Breast epithelium (tissue), 3 donors: ENCODE measurements around the gene SSX2IP.

ENCODE experiments used
- CTCF ChIP-seq, 3 donors: fragments of 450-650 bp; IDR thresholded peaks; one replicate each; pipeline ENCODE4 v1.5.1; 2016 to 2017; ENCODE audit warnings: antibody characterized with exemption in 3 of 3, mild to moderate bottlenecking in 3 of 3, moderate library complexity in 3 of 3
- POLR2A ChIP-seq: fragments of 450-650 bp; IDR thresholded peaks from one replicate; pipeline ENCODE4 v1.6.1; 2016; ENCODE audit warnings: antibody characterized with exemption, mild to moderate bottlenecking, moderate library complexity
- POLR2AphosphoS5 ChIP-seq, 3 donors: sonication (generic); formaldehyde crosslinking; IDR thresholded peaks; one replicate each; pipeline ENCODE4 v1.6.1; 2017; ENCODE audit warnings: antibody characterized with exemption in 3 of 3

- TF ChIP-seq POLR2A (no peak), CTCF (IDR thresholded peaks at IDR 0.05) (no peak), POLR2AphosphoS5 (IDR thresholded peaks at IDR 0.05) (no peak)
Measured at GRCh38 chr1:84686223-84686622, 4.0 kb downstream of the SSX2IP start.
